GM19351 (cell line): ENCODE measurements around the gene ABHD16B.

ENCODE experiments used
- ATAC-seq: cut with Tn5 transposase; IDR thresholded peaks from one replicate; pipeline ENCODE4 v1.9.1; 2021; ENCODE audit warnings: mild to moderate bottlenecking, moderate library complexity; ENCODE audit not compliant: unreplicated experiment

ABHD16B gene

GRCh38 chr20:63894358-63895201, 33.3 kb downstream of the ABHD16B start, which contains the start of gene DNAJC5:
Gene DNAJC5 (plus strand): TSS chr20:63895126. CDS start chr20:63928346, 33,220 bp downstream.
- peak; percentile 83 for ATAC-seq

- peak; percentile 10 for ATAC-seq
Observed at GRCh38 chr20:63895202-63895951, 34.1 kb downstream of the ABHD16B start.

GRCh38 chr20:63895952-63896263, 34.6 kb downstream of the ABHD16B start:
- ATAC-seq, result no peak

DNA sequence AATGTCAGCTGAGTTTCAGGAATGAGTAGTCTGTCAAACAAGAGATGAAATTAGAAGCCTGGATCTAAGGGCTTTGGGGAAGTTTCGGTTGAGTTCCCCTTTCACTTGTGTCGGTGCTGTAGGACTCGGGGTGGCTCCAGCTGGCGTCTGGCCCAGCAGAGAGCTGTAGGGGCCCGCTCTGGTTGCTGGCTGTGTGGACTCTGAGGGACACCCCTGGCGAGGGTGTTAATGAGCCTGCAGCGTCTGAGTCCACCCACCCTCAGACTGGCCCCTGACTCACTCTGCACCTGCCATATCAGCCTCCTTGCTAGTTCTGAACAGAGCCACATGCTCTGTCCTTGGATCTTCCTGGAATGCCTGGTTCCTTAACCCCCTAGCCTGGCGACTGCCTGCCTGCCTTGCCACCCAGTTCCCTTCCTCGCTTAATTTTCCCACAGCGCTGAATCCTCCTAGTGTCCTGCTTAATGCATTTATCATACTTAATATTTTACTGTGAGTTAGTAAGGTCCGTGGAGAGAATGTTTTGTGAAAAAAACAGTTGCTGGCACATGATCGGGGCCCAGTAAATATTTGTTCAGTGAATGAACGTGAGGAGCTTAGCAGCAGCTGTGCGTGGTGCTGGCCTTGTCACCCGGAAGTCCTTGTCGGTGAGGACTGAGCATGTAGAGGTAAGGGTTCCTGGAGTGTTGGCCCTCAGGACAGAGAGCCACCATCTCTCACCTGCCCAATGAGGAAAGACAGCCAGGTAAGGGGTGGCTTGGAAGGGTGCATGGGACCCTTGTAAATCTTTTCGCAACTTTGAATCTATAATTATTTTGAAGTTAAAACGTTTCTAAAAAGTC, 35.2 kb downstream of the ABHD16B start:
- peak; percentile 35 for ATAC-seq

DNA sequence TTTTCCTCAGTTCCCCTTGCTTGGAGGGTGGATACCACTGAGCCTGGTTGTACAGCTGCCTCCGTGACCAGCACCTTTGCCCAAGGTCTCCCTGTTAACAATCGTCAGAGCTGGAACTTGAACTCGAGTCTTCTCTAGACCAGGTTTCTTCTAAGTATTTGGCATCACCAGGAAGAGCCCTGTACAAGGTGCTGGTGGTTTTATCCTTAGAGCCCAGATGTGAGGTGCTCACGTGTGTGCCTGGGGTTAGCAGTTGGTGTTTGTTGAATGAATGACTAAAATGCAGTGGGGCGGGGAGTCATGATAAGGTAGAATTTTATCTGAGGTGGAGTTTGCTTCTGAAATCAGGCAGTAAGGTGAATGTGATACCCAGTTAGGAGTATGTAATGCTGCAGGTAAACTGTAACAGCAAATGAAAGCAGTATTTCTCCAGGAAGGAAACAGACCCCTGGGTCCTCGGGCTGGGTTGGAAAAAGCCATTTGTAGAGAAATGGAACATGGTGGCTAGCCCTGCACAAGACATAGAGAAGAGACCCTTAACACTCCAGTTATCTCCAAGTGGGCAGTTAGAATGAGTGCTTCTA, 36.8 kb downstream of the ABHD16B start:
- ATAC-seq, result no peak

DNA sequence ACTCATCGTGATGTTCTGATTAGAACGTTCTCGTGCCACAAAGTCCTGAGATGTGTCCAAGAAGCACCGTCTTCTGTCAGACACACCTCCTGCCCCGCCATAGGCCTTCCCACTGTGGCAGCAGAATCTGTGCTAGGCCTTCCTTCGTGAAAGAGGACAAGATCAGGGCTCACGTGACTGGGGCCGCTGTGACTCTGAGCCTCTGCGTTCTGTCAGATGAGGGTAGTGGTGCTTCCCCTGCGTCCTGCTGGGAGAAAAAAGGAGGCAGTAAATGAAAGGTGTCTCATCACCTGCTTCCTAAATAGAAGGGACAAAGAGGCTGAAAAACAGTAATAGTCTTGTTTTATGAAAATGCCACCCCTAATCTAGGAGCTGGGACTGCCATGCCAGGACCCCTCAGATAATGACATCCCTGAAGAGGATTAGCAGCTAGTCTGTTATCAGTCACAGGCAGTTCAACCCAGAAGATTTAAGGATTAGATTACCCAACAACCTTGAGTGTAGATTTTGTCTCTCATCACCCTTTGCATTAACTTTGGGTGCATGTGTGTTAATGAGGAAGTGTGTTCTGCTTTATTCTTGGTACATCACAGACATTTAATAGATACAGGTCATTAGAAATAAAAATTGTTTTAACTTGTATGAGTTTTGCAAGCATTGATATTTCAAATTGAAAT, 37.7 kb downstream of the ABHD16B start:
- no peak for ATAC-seq

- no peak for ATAC-seq
Observed at GRCh38 chr20:63900413-63900812, 39.1 kb downstream of the ABHD16B start.

DNA sequence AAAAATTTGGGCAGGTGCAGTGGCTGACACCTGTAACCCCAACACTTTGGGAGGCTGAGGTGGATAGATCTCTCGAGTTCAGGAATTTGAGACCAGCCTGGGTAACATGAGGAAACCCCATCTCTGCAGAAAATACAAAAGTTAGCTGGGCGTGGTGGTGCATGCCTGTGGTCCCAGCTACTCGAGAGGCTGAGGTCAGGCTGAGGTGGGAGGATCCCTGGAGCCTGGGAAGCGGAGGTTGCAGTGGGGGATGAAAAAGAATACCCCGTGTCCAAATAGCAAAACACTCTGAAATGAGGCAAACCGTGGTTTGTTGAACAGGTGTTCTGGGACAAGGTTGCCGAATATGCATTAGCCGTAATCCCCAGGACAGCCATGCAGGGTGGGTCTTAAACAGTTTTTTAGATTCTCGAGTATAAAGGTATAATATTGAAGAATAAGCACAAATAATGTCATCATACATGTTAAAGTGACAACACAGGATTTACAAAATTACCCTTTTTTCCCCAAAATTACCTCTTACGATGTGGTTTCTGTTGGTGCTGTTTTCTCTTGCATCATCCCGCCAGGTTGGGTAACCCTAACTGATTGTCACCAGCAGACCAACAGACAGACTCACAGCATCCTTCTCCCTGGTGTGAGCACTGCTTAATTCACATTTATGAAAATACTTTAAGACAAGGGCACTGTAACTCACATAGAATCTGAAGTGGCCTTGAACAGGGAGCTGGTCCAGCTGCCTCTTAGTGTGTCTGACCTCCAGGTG, 42.7 kb downstream of the ABHD16B start:
- ATAC-seq, result no peak

GRCh38 chr20:63908008-63908682, 46.8 kb downstream of the ABHD16B start:
- no peak for ATAC-seq

DNA sequence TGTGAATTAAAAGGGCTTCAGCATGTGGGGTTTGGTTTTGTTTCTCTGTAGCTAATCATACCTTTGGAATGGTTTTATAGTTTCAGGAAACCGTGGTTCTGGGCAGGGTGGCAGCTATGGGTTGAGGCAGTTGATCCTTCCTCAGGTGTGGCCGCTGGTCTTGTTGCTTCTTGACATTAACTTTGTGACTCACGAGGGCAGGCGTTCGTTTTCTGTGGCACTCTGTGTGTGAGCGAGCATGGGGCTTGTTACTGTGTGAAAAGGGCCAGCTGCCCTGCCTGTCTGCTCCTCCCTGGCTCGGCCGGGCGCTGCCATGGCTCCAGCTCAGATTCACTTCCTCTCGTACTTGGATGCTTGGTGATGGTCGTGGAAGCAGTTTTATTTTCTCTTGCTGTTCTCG, 49.9 kb downstream of the ABHD16B start:
- ATAC-seq, result no peak
